Kasumi-1 (cell line): ENCODE measurements around the gene NTNG2.

Experiments used
- DNase-seq, 2 experiments: peaks; one replicate each; lab custom pipeline; 2025; lab: John Stamatoyannopoulos, UW

NTNG2 gene

DNA sequence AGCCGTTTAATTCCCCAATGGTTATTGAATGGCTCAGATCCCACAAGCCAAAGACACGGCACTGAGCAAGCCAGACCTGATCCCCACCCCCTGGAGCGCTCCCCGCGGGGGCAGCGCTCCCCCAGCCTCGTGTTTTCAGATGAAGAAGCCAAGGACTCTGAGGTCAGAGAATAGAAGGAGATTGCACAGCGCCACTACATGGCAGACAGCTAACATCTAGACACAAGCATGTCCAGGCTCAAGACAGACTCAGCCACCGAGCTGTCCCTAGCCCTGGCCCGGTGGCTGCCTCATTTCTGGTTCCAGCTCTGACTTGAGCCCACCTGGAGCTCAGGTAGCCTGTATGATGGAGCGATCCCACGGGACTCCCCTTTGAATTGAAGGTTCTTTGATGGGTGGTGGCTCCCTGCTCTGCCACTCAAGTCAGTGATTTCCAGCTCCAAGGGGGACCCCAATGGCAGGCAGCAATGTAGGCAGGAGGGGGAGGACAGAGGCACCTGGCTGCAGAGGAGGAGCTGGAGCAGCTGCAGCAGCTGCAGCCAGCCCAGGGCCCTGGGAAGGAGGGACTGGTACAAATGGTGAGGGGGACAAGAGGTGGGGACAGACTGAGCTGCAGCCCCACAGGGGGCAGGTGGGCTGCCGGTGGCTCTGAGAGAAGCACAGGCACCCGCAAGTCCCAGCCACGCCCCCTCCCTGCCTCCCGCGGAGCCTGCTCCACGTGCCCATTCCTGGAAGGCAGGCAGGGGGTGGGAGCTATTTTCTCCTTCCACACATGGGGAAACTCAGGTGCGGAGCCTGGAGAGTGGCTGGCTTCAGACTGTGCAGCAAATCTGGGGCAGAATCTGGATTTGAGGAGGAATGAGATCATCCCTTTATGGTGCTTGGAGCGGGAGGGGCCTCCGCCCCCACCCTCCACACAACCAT is 40.2 kb downstream of the NTNG2 start:
- no peak for DNase-seq

DNA sequence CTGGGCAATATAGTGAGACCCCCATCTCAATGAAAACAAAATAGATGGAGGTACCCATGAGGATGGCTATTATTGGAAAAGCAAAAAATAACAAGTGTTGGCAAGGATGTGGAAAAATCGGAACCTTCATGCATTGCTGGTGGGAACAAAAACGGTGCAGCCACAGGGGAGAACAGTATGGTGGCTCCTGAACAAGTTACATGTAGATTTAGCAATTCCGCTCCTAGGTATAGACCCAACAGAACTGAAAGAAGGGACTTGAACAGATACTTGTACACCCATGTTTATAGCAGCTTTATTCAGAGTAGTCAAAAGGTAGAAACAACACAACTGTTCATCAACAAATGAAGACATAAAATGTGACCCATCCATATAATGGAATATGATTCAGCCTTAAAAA is 43.0 kb downstream of the NTNG2 start:
- no peak for DNase-seq

DNA sequence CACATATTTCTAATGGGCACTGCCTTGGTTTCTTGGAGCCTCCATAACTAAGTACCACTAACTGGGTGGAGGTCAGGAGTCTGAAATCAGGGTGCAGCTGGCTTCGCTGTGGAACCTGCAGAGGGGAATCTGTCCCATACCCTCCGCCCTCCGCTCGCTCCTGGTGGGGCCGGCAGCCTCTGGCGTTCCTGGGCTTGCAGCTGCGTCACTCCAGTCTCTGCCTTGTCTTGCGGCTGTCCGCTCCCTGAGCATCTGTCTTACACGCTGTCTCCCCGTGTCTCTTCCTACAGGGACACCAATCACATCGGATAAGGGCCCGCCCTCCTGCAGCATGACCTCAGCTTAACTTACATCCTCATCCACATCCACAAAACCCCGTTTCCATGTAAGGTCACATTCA is 45.4 kb downstream of the NTNG2 start:
- DNase-seq, result no peak

DNA sequence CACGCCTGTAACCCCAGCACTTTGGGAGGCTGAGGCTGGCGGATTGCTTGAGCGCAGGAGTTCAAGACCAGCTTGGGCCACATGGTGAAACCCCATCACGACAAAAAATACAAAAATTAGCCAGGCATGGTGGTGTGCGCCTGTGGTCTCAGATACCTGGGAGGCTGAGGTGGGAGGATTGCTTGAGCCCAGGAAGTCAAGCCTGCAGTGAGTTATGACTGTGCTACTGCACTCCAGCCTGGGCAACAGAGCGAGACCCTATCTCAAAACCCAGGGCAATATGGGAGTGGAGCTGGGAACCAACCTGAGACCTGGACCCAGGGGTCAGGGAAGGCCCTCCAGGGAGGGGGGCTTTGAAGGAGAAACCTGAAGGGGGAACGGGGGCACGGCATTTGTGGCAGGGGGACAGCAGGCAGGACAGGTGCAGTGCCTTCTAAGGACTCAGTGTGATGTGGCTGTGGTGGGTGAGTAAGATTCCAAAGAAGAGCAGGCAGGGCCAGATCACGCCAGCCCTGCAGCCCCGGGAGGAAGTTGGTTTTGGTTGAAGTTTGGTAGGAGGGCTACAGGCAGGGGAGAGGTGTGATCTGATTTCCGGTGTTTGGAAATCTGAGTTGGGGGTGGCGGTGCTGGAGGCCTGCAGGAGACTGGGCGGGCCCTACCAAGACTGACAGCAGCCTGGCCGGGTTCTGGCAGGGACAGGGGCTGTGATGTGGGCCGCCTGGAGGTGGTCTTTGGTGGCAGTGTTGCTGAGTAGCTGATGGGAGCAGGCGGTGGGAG is 46.2 kb downstream of the NTNG2 start:
- DNase-seq, result no peak

DNA sequence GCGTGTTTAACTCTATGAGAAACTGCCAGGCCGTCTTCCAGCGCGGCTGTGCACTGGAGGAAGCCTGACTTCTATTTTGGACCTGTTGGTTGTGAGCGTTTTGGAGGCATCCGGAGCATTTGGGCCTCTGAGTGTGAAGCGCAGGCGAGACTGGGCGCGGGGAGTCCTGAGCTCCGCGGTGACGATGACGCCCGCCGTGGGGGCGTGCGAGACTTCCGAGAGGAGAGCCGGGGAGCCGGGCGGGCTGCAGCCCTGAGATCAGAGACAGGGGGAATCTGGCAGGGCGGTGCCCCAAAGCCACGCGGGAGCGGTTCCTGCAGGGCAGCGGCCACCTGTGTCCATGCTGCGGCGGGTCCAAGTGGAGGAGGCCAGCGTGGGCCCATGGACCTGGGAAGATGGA is 47.4 kb downstream of the NTNG2 start:
- no peak for DNase-seq

DNA sequence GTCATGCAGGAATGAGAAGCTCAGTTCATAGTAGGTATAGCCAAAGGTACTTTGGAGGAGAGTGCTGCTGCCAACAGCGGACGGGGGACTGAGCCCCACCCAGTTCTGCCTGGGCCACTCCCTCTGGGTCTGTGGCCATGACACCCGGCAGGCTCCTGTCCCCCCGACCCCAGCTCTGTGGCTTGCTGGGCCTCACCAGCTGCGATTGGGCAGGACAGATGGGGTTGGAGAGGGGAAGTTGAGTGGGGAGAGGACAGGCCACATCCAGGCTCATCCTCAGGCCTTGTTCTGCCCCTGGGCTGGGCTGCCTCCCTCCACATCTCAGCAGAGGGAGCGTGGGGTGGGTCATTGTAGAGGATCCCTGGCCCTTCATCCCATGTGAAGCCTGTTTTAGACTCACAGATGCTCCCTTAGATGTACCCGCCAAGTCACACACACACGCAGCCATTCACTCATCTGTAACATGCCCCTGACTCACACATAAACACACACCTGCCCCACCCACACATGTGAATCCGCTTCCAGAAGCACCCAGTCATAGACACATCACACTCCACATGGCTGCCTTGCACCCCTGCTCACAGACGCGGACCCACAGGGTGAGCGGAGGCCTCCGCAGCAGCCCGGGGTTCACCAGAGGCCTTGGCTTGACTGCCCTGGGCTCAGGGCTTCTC is 48.8 kb downstream of the NTNG2 start:
- no peak for DNase-seq

DNA sequence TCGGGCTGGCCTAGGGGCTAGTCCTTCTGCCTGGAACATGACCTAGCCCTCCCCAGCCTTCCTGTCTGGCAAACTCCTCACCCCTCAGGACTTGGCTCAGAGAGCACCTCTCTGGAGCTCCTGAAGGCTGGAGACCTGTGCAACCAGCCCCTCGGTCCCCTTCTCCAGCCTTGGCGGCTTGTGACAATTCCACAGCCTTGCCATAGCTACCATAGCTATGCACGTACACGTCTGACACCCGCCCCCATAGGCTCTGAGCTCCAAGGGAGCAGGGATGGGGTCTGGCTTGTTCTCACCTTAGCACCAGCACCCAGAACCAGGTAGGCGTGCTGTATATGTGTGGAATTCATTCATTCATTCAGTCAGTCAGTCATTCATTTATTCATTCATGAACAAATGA is 49.7 kb downstream of the NTNG2 start:
- no peak for DNase-seq

DNA sequence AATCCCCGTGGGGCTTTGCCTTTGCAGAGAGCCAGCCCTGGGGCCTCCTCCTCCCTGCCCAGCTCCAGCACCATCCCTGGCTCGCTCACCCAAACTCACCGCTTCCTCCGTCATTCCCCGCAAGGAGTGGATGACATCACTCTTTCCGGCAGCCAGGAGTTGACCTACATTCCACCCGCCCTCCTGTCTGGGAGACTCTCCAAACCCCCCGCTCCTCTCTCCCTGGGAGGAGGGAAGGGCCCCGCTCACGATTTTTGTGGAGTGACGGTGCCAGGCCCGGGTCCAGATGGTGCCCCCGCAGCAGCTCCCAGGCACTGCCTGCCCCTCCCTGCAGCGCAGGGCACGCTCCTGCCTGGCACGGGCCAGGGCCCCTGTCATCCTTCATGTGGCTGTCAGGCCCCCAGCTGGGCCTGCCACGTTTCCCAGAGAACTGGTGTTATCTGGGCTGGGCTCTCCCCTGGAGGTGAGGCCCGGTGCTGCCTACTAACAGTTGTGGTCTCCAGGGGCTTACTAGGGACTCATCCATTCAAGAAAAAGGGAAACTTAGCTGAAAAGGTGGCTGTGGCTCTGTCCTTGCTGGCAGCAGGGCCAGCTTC is 52.3 kb downstream of the NTNG2 start:
- no peak for DNase-seq

DNA sequence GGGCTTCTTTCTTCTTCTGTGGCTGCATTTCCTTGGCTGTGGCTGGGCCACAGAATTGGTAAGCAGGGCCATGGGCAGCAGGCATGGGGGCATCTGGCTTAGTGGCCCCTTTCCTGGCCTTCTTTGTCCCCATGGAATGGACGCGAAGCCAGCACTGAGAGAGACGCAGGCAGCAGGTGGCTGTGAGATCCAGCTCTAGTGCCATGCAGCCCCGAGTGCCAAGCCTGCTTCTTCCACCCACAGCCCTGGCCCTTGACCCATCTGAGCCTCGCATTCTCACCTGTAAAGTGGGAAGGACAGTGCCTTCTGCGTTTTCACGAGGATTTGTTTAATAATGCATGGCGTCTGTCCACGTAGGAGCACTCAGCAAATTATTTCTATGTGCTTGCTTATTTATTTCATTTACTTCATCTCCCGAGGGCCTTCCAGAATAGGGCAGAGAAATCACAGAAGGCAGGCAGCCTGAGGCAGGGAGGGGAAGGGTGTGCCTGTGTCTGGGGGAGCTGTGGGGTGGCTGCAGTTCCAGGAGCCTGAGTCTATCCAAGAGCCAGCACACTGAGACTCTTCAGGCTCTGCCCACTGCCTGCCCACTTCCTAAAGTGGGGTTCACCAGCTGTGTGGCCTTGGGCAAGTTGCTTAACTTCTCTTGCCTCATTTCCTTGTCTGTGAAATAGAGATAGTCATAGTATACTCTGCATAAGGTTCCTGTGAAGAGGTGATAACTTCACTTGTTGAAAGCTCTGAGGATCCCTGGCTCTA is 55.2 kb downstream of the NTNG2 start:
- DNase-seq, result peak; percentile 58 to 71

DNA sequence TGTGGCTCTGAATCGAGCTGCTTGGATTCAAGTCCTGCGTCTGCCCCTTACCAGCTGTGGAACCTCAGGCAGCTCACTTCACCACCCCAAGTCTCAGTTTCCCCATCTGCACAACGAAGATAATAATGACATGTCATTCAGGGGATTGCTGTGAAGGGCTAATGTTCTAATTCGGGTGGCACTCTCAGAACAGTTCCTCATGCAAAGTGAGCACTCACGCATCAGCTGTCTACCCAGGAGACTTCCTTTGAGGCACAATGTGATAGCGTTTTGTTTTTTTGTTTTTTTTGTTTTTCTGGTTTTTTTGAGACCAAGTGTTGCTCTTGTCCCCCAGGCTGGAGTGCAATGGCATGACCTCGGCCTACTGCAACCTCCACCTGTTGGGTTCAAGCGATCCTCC is 56.4 kb downstream of the NTNG2 start:
- DNase-seq, result no peak

DNA sequence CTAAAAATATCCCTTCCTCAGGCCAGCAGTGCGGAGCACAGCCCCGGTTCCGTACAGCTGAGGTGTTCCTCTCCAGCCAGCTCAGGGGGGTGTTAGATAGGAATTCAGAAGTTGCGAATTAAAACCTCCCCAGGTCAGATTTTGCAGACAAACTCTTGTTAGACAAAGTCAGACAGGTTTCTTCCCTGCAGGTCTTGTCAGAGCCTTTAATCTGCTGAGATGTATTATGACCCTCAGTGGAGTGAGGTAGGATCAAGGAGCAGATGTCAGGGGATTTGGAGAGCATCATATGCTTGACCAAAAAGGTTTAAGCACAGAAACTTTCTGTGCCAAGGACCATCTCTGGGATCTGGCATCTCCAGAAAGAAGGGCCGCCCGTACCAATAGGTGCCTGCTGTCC is 60.1 kb downstream of the NTNG2 start:
- DNase-seq, result no peak

DNA sequence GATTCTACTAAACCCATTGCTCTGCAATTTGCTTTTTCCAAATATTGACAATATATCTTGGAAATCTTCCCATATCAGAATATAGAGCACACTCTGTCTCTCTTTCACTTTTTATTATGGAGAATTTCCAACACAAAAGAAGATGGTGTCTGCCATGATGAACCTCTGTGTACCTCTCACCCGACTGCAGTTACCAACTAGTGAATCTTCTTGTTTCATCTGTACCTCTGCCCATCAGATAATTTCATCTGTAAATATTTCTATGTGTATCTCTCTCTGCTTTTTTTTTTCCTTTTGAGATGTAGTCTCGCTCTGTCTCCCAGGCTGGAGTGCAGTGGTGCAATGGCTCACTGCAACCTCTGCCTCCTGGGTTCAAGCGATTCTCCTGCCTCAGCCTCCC is 62.8 kb downstream of the NTNG2 start:
- no peak for DNase-seq

DNA sequence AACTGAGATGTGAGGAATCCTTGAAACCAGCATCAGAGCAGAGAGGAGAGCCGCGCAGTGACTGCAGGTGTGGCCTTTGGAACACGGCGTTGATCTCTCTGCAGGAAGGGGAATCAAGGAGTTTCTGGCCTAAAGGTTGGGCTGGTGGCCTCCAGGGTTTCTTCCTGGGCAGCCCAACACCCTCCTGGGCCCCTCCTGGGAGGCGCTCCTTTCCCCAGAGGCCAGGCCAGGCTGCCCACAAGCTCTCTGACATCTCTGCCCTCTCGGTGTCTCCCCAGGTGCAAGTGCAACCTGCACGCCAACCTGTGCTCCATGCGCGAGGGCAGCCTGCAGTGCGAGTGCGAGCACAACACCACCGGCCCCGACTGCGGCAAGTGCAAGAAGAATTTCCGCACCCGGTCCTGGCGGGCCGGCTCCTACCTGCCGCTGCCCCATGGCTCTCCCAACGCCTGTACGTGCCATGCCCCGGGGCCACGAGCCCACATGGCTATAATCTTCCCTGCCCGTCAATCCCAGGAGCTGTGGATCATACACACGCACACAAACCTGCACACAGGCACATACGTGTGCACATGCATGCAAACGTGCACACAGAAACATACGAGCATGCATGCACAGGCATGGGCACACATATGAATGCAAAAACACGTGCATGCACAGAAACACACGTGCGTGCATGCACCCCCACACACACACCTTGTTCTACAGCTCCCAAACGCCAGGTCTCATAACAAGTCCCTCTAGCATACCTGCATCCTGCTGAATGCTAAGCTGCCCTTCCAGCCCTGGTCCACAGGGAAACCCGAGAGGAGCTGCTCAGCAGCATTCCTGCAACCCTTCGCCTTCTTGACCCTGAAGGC is 64.9 kb downstream of the NTNG2 start:
- no peak for DNase-seq

DNA sequence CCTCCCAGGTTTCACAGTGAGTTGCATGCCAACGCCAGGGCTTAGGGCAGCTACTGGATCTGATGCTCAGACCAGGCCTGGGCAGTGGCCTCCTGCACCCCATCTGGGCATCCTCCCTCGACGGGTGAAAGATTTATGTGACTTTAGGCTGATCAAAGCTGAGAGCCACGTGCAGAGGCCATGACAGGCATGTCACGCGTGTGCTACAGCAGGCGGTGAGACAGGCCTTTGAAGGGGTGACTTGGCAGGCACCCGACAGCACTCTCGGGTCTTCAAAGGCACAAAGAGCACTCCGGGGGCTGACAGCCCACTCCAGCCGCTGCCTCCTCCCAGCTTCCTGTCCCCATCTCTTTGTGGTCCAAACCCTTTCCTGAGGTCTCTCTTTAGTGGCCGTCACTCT is 66.2 kb downstream of the NTNG2 start:
- DNase-seq, result no peak

DNA sequence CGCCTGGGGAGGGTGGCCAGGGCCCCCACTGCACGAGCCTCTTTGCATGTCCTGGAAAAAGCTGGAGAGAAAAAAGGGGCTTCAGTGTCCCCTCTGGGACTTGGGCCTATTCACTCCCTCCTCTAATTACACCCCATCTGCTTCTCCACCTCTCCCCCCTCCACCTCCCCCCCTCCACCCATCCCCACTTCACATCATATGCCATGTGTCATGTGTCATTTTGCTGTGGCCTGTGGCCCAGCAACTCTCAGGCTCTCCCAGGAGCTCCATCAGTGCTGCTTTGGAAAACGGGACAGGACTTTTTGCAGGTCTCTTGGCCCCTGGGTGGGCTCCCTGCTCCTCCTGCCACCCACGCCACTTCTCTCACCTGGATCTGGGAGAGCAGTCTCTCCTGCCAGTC is 68.7 kb downstream of the NTNG2 start:
- no peak for DNase-seq

DNA sequence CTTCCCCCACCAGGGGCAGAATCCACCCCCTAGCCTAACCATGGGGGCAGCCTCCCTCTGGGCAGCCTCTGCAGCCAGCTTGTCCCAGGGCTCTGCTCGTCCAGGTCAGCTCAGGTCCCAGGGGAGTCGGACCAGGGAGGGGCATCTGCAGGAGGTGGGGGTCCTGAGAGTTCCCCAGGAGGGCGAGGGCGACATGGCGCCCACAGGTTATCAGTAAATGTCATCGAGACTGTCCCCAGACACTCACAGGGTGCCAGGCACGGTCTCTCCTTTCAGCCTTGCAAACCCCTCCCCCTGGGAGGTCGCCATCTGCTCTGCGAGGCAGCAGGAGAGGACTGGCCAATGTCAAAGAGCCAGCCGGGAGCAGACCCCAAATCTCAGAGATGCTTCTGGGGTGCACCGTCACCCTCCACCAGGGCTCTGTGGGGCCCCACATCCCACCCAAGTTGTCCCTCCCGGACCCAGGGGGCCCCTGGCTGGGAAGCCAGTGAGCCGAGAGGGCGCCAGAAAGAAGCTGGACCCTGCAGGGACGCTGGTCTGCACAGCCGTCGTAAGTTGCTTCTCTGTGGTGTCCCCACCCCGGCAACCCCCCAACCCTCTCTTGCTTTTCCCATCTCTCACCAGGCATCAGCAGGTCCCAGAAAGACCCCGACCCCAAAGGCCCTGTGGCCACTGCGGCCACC is 69.3 kb downstream of the NTNG2 start:
- DNase-seq, result no peak

DNA sequence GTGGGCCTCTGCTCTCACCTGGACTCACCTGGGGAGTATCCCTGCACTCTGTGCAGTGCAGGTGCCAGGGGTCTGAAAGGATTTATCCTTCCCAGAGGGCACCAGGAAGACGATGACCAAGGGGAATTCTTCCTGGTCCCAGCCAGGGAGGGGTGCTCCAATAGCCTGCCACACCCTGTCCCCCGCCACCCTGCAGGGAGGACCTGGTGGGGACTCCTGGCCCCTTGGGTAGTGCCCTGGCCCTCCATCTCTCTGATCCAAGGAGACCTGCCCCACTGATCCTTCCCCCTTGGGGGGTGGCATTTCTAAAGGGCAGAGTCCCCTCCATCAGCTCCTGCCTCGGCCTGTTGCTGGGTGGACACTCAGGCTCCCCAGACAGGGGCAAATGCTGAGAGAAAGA is 70.7 kb downstream of the NTNG2 start:
- no peak for DNase-seq

DNA sequence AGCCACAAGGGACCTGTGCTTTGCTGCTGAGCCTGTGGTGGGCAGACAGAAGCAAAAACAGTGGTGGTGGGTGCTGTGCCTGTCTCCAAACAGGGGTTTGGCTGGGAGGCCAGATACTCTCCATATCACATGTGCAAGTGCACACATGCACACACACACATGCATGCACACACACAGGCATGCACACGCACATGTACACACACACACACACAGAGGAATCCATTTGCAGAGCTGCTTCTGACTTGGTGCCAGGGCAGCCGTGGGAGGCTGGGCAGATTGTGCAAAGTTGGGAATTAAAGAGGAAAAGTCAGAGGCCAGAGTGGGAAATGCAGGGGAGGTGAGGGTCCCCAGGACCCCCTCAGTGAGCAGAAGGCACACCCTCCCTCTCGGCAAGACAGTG is 71.3 kb downstream of the NTNG2 start:
- no peak for DNase-seq

DNA sequence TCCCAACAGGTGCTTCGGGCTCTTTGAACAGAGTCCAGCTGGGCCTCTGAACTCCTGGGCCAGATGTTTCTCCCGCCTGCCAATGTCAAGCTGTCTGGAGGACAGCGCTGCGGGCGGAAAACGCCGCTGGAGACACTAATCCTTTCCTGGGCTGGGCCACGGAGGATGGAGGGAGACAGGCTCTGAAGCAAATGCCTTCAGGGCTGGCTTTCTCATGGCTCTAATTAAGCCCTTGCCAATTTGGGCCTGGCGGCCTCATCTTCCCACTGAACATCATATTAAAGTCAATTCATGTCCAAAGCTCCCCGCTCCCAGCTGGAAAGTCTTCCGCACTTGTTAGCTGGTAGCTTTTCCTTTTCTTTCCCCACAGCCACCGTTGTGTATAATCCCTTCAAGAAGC is 72.7 kb downstream of the NTNG2 start:
- no peak for DNase-seq

DNA sequence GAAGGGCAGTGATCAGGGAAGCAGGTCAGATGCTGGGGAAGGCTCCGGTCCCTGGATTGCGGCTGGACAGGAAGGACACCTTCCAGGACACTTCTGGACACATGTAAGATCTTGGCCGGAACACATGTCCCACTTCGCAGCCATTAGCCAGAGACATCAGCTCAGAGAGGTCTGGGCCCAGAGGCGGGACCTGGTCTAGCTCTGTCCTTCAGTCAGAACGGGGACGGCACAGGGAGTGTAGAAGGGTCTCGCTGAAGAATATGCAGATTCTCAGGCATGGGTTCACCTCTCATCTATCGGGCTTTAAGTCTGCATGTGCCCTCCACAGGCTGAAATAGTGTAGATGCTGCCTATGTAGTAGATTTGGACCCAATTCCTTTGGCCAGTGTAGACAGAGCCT is 73.3 kb downstream of the NTNG2 start:
- no peak for DNase-seq
